Measurements from ENCODE around the gene CALML3. TPM values are rescaled to one million over a fixed set of nuclear protein-coding genes. Genes with fewer than 3 reads are reported as not detected.

The CALML3 gene
- total and polyA plus RNA-seq, 7 experiments from 2014 or later: not detected

DNA sequence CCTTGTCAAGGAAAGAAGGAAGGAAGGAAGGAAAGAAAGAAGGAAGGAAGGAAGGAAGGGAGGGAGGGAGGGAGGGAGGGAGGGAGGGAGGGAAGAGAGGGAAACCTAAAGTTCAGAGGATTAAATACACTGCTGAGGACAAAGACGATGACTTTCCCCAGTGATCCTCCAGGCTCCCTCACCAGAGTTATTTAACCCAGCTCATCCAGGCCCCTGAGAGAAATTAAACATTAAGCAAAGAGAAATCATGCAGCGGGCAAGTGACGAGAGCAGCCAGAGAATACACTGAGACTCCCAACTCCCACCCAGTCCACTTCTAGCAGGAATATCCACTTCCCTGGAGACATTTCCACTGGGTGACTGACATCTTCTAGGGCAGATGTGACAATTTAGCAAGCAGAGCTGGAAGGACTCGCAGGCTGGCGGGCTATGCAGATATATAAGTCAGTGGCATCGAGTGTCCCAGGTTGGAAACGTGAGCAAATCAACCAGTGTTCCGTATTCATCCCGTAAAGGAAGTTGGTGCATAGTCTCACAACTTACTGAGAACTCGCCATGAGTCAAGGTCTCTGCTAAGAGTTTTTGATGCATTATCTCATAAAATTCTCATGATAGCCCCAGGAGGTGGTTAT lies 48.7 kb downstream of the CALML3 start:
- Histone ChIP-seq H3K27me3 (ENCODE audit: control insufficient read depth in 2 of 2, insufficient read depth in 2 of 2, low read length in 2 of 2) (no peaks in the 10 kb centered on the region), H3K4me3 (ENCODE audit: low read length) (no peak overlapping the region), H3K4me1 (ENCODE audit: control insufficient read depth in 2 of 2, insufficient read depth in 2 of 2, low read length in 2 of 2) (no peaks in the 10 kb centered on the region), H3K9me3 (ENCODE audit: control insufficient read depth in 2 of 3, low read length in 3 of 3) (no peaks in the 10 kb centered on the region), H3K36me3 (ENCODE audit: control insufficient read depth in 2 of 3, insufficient read depth in 3 of 3, low read length in 3 of 3) (no peaks in the 10 kb centered on the region), H3K27ac (ENCODE audit: low read depth, low read length) (no peak overlapping the region)
- DNase-seq (no peak), ATAC-seq (no peak)
- Mint-ChIP-seq H3K9me3 (peaks cover 0 to 2% (median 0%) of the 10 kb centered on the region in 11 donors), H3K4me3 (no peak overlapping the region), H3K4me1 (peaks cover 0 to 10% (median 4%) of the 10 kb centered on the region in 7 donors), H3K27me3 (peaks cover 0 to 3% (median 0%) of the 10 kb centered on the region in 5 donors), H3K27ac (peak overlapping the region in 1 of 9 donors; percentile 28), H3K36me3 (peaks cover 0 to 4% (median 0%) of the 10 kb centered on the region in 5 donors)
- ChIA-PET CTCF (no interaction called here), POLR2A (no interaction called here)
- intact Hi-C loops (cut with micrococcal nuclease): no loop called here

DNA sequence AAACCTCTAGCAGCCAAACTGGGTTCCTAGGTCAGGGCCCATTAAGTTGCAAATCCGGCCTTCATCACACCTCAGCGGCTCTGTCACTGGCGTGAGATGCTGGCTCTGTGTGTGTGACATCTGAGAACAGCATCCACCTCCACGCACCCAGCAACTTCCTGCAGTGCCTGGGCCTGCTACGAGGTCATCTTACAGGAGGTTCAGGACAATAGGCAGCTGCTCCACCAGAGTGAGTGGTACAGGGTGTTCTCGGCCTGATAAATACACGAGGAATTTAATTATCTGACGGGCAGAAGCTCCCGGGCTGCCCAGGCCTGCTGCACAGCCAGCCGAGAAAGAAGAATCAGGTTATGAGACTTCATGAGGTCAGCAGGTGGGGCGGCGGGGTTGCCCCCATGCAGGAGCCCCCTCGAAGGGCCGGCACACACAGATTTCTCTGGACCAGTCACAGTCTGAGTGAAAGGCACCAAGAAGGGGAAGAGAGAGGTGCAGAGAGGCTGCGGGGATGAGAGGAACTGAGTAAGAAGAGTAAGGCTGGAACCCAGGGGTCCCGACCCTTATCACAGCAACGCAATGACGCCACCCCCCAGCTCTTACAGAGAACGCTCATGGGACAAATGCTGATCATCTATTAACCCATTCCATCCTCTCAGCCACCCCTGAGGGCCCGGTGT lies 49.3 kb downstream of the CALML3 start:
- H3K4me3 ChIP-seq (ENCODE audit: low read length): no peak overlapping the region
- POLR2A ChIA-PET: no interaction called here
- CTCF ChIA-PET: no interaction called here
- no peak overlapping the region for H3K27ac ChIP-seq (ENCODE audit: low read depth, low read length)
- intact Hi-C loops (cut with micrococcal nuclease): no loop called here
- H3K9me3 Mint-ChIP-seq: peaks cover 0 to 2% (median 0%) of the 10 kb centered on the region in 11 donors
- DNase-seq: no peak
- no peaks in the 10 kb centered on the region for H3K9me3 ChIP-seq (ENCODE audit: control insufficient read depth in 2 of 3, low read length in 3 of 3)
- H3K27me3 Mint-ChIP-seq: no peaks in the 10 kb centered on the region
- no peaks in the 10 kb centered on the region for H3K36me3 ChIP-seq (ENCODE audit: control insufficient read depth in 2 of 3, insufficient read depth in 3 of 3, low read length in 3 of 3)
- no peak overlapping the region for H3K4me3 Mint-ChIP-seq
- no peak for ATAC-seq
- H3K27ac Mint-ChIP-seq: peak overlapping the region in 2 of 9 donors; percentile 28 to 53
- no peaks in the 10 kb centered on the region for H3K27me3 ChIP-seq (ENCODE audit: control insufficient read depth in 2 of 2, insufficient read depth in 2 of 2, low read length in 2 of 2)
- no peaks in the 10 kb centered on the region for H3K36me3 Mint-ChIP-seq
- H3K4me1 Mint-ChIP-seq: peaks cover 0 to 7% (median 3%) of the 10 kb centered on the region in 7 donors
- no peaks in the 10 kb centered on the region for H3K4me1 ChIP-seq (ENCODE audit: control insufficient read depth in 2 of 2, insufficient read depth in 2 of 2, low read length in 2 of 2)

DNA sequence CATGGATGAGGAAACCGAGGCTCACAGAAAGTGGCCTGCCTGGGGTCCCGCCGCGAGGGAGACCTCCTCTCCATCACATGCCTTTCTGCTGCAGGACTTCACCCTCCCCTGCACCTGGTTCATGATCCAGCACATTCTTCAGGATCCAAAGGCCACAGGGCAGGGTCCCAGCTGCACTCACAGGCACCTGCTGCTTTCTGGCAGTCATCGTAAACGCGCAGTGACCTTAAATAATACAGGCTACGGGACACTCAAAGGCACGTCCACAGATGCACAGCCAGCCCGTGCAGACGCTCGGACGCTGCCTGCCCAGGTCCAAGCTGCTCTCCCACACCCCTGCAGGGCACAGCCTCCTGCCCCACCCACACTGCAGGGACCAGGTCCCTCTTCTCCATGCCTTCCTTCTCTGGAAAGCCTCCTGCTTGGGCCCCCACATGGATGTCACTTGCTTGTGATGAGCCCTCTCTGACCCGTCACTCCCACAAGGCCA lies 49.9 kb downstream of the CALML3 start:
- Mint-ChIP-seq H3K9me3 (peaks cover 0 to 2% (median 0%) of the 10 kb centered on the region in 11 donors), H3K27me3 (no peaks in the 10 kb centered on the region), H3K36me3 (no peaks in the 10 kb centered on the region), H3K27ac (no peak overlapping the region), H3K4me3 (no peak overlapping the region), H3K4me1 (peaks cover 0 to 7% (median 3%) of the 10 kb centered on the region in 7 donors)
- no peak overlapping the region for H3K27ac ChIP-seq (ENCODE audit: low read depth, low read length)
- intact Hi-C loops (cut with micrococcal nuclease): no loop called here
- ChIA-PET CTCF (no interaction called here), POLR2A (no interaction called here)
- no peak for DNase-seq
- ATAC-seq: no peak
- H3K4me3 ChIP-seq (ENCODE audit: low read length): no peak overlapping the region
- H3K36me3 ChIP-seq (ENCODE audit: control insufficient read depth in 2 of 3, insufficient read depth in 3 of 3, low read length in 3 of 3): no peaks in the 10 kb centered on the region
- H3K27me3 ChIP-seq (ENCODE audit: control insufficient read depth in 2 of 2, insufficient read depth in 2 of 2, low read length in 2 of 2): no peaks in the 10 kb centered on the region
- no peaks in the 10 kb centered on the region for H3K9me3 ChIP-seq (ENCODE audit: control insufficient read depth in 2 of 3, low read length in 3 of 3)
- H3K4me1 ChIP-seq (ENCODE audit: control insufficient read depth in 2 of 2, insufficient read depth in 2 of 2, low read length in 2 of 2): no peaks in the 10 kb centered on the region

DNA sequence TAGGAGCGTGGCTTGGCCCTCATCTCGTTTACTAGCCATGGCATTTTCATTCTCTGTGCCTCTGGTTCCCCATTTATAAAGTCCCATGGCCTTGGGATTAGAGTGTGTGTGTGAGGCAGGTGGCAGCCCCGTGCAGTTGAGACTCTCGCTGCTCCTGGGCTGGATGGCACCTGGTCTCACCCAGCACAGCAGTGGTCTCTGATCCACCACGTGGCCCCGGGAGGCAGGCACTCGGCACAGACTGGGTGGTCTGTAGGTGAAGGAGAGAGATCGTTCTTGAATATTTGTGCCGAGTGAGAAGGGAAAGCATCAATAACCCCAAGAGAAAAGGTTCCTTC lies 50.4 kb downstream of the CALML3 start:
- DNase-seq (no peak), ATAC-seq (no peak)
- Mint-ChIP-seq H3K4me3 (no peak overlapping the region), H3K9me3 (peaks cover 0 to 2% (median 0%) of the 10 kb centered on the region in 11 donors), H3K27me3 (no peaks in the 10 kb centered on the region), H3K4me1 (peaks cover 0 to 7% (median 3%) of the 10 kb centered on the region in 7 donors), H3K27ac (no peak overlapping the region), H3K36me3 (no peaks in the 10 kb centered on the region)
- no peaks in the 10 kb centered on the region for H3K4me1 ChIP-seq (ENCODE audit: control insufficient read depth in 2 of 2, insufficient read depth in 2 of 2, low read length in 2 of 2)
- H3K27ac ChIP-seq (ENCODE audit: low read depth, low read length): no peak overlapping the region
- ChIA-PET CTCF (no interaction called here), POLR2A (no interaction called here)
- H3K36me3 ChIP-seq (ENCODE audit: control insufficient read depth in 2 of 3, insufficient read depth in 3 of 3, low read length in 3 of 3): no peaks in the 10 kb centered on the region
- no peaks in the 10 kb centered on the region for H3K27me3 ChIP-seq (ENCODE audit: control insufficient read depth in 2 of 2, insufficient read depth in 2 of 2, low read length in 2 of 2)
- intact Hi-C loops (cut with micrococcal nuclease): no loop called here
- H3K9me3 ChIP-seq (ENCODE audit: control insufficient read depth in 2 of 3, low read length in 3 of 3): no peaks in the 10 kb centered on the region
- H3K4me3 ChIP-seq (ENCODE audit: low read length): no peak overlapping the region

DNA sequence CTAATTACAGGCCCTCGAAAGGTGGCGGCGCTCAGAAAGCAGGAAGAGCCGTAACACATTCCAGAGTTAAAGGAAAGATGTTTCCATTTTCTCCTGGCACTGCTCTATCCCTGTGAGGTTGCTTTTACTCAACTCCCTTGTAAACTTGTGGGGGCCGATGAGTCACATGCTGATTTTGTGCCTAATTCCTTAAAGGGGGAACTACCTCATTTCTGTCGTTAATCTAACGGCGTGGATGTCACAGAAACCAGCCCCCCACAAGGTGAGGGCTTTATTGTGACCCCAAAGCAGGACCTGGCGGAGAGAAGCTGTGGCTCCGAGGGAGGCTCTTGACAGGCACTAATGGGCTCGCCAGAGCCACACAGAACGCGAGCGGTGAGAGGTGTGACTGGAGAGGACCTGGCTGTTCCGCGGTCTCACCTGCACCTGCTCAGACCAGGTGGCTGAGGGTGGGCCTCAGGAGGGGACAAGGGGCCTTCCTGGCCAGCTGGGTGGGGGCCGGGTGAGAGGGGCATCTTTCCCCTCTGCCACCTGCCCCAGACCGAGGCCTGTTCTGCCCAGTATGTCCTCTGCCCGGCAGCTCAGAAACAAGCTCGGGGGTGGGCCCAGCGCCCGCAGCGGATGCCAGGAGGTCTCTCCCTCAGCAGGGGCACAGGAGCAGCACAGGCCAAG lies 50.9 kb downstream of the CALML3 start:
- no peak overlapping the region for H3K4me3 ChIP-seq (ENCODE audit: low read length)
- ChIA-PET POLR2A (no interaction called here), CTCF (no interaction called here)
- H3K27me3 ChIP-seq (ENCODE audit: control insufficient read depth in 2 of 2, insufficient read depth in 2 of 2, low read length in 2 of 2): no peaks in the 10 kb centered on the region
- H3K36me3 Mint-ChIP-seq: no peaks in the 10 kb centered on the region
- peaks cover 0 to 7% (median 3%) of the 10 kb centered on the region in 7 donors for H3K4me1 Mint-ChIP-seq
- intact Hi-C loops (cut with micrococcal nuclease): no loop called here
- no peaks in the 10 kb centered on the region for H3K9me3 ChIP-seq (ENCODE audit: control insufficient read depth in 2 of 3, low read length in 3 of 3)
- no peaks in the 10 kb centered on the region for H3K36me3 ChIP-seq (ENCODE audit: control insufficient read depth in 2 of 3, insufficient read depth in 3 of 3, low read length in 3 of 3)
- ATAC-seq: no peak
- DNase-seq: no peak
- H3K4me1 ChIP-seq (ENCODE audit: control insufficient read depth in 2 of 2, insufficient read depth in 2 of 2, low read length in 2 of 2): no peaks in the 10 kb centered on the region
- peaks cover 0 to 2% (median 0%) of the 10 kb centered on the region in 11 donors for H3K9me3 Mint-ChIP-seq
- H3K27me3 Mint-ChIP-seq: no peaks in the 10 kb centered on the region
- H3K27ac ChIP-seq (ENCODE audit: low read depth, low read length): no peak overlapping the region
- H3K4me3 Mint-ChIP-seq: no peak overlapping the region
- H3K27ac Mint-ChIP-seq: no peak overlapping the region

DNA sequence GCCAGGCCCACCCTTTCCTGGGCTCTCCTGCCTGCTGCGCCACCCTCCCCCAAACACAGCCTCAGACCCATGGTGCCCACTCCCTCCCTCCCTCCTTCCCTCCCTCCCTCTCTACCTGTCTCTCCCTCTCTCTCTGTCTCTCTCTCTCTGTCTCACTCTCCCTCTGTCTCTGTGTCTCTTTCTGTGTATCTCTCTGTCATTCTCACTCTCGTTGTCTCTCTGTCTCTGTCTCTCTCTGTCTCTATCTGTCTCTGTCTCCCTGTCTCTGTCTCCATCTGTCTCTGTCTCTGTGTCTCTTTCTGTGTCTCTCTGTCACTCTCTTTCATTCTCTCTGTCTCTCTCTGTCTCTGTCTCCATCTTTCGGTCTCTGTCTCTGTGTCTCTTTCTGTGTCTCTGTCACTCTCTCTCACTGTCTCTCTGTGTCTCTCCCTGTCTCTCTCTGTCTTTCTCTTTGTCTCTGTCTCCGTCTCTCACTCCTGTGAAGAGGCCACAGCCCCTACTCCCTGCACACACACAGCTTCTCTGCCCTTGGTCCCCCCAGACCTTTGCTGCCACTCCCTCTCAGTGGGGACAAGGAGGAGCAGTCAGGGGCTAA lies 51.5 kb downstream of the CALML3 start:
- no peaks in the 10 kb centered on the region for H3K4me1 ChIP-seq (ENCODE audit: control insufficient read depth in 2 of 2, insufficient read depth in 2 of 2, low read length in 2 of 2)
- no peaks in the 10 kb centered on the region for H3K36me3 Mint-ChIP-seq
- no peak for DNase-seq
- no peak for ATAC-seq
- H3K4me1 Mint-ChIP-seq: peaks cover 0 to 7% (median 3%) of the 10 kb centered on the region in 7 donors
- intact Hi-C loops (cut with micrococcal nuclease): no loop called here
- H3K36me3 ChIP-seq (ENCODE audit: control insufficient read depth in 2 of 3, insufficient read depth in 3 of 3, low read length in 3 of 3): no peaks in the 10 kb centered on the region
- H3K9me3 Mint-ChIP-seq: peaks cover 0 to 2% (median 0%) of the 10 kb centered on the region in 11 donors
- H3K4me3 Mint-ChIP-seq: no peak overlapping the region
- no peaks in the 10 kb centered on the region for H3K27me3 ChIP-seq (ENCODE audit: control insufficient read depth in 2 of 2, insufficient read depth in 2 of 2, low read length in 2 of 2)
- ChIA-PET CTCF (interaction anchor here (0.6 kb wide), 1 partner anchor 18 kb away, joined by 4 read pairs; no protein-coding TSS in a partner anchor), POLR2A (interaction anchor here (0.7 kb wide), 1 partner anchor 163 kb away, joined by 3 read pairs; no protein-coding TSS in a partner anchor)
- H3K27ac ChIP-seq (ENCODE audit: low read depth, low read length): no peak overlapping the region
- peak overlapping the region in 4 of 9 donors; percentile 28 to 84 (median 36) for H3K27ac Mint-ChIP-seq
- H3K27me3 Mint-ChIP-seq: peaks cover 0 to under 1% (median 0%) of the 10 kb centered on the region in 5 donors
- H3K9me3 ChIP-seq (ENCODE audit: control insufficient read depth in 2 of 3, low read length in 3 of 3): no peaks in the 10 kb centered on the region
- H3K4me3 ChIP-seq (ENCODE audit: low read length): no peak overlapping the region

Data from naive thymus-derived CD4-positive, alpha-beta T cell (primary cell).